ENCODE data around the gene KIAA0586. TPM values are rescaled to one million over a fixed set of nuclear protein-coding genes. Genes with fewer than 3 reads are reported as not detected.
"Not testable (repeated sequence)": the region's sequence is repeated elsewhere in the genome, so short reads cannot be mapped to it uniquely, and the experiment has no call there.

KIAA0586 gene
- total and polyA plus RNA-seq, 2 of the 4 experiments (the other 2 are of a cell fraction) = 9.4 to 36.7 TPM

DNA sequence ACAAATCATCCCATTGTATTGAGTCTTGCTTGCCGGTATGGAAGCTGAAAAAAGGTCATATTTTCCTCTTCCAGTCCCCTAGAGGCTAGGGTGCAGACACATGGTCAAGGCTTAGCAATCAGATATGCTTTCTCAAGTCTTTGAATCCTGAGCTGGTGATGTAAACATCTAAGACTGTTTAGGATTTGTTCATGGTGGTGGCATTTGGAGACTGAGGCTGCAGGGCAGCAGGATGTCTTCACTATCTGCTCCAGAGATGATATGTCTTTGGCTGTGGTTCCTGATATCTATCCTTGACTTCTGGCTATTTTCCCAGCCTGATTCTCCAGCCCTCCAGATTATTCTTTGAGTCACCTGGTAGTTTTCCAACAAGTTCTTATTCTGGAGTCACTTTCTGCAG lies 159.8 kb downstream of the KIAA0586 start:
- Histone ChIP-seq H4K20me1 (ENCODE audit: insufficient read depth, low read length) (no peaks in the 10 kb centered on the region), H2AFZ (replicated peaks; ENCODE audit: low read length, poor library complexity) (no peak overlapping the region), H4K8ac (ENCODE audit: low read depth in 2 of 2, low read length in 2 of 2) (no peak overlapping the region), H2BK120ac (ENCODE audit: low read depth, low read length) (peak overlapping the region; percentile 7; the same call in 1 of the 2 replicates), H2AK9ac (replicated peaks; ENCODE audit: low read depth, low read length, poor library complexity) (no peak overlapping the region), H4K5ac (ENCODE audit: low read depth, low read length) (no peak overlapping the region), H3K9ac (ENCODE audit: low read depth, low read length) (no peak overlapping the region), H2AK5ac (ENCODE audit: low read depth, low read length) (no peak overlapping the region), H2BK20ac (ENCODE audit: low read depth, low read length) (peak overlapping the region; percentile 4), H3K27ac (ENCODE audit: insufficient read depth, low read length) (no peak overlapping the region; the same call in 1 of the 2 replicates), H3K36me3 (ENCODE audit: control insufficient read depth, insufficient read depth, low read length) (no peaks in the 10 kb centered on the region), H3K27me3 (ENCODE audit: control insufficient read depth, insufficient read depth, low read length) (no peaks in the 10 kb centered on the region), H3K18ac (ENCODE audit: low read depth, low read length) (no peak overlapping the region), H3K9me3 (ENCODE audit: control insufficient read depth, insufficient read depth, low read length) (no peaks in the 10 kb centered on the region), H3K56ac (ENCODE audit: extremely low read depth, insufficient read depth, low read length) (no peak overlapping the region), H3K14ac (replicated peaks; ENCODE audit: low read depth, low read length) (no peak overlapping the region), H2BK15ac (ENCODE audit: low read depth, low read length) (no peak overlapping the region), H2BK5ac (ENCODE audit: low read depth, low read length, poor library complexity, severe bottlenecking) (peak overlapping the region; percentile 21), H3K4me3 (ENCODE audit: insufficient read depth, low read depth, low read length) (no peak overlapping the region), H3K4me1 (ENCODE audit: control insufficient read depth, insufficient read depth, low read length) (peaks cover 15% of the 10 kb centered on the region), H3K4ac (ENCODE audit: low read depth, low read length) (no peak overlapping the region), H4K91ac (ENCODE audit: insufficient read depth, low read depth, low read length) (no peak overlapping the region), H3K4me2 (ENCODE audit: low read depth, low read length) (peak overlapping the region; percentile 37; the same call in 1 of the 2 replicates), H3K79me1 (ENCODE audit: low read depth in 1 of 2, low read length in 2 of 2) (no peaks in the 10 kb centered on the region), H3K23ac (ENCODE audit: low read depth, low read length) (no peak overlapping the region), H3K9me1 (ENCODE audit: insufficient read depth, low read length) (peaks cover 14% of the 10 kb centered on the region)
- WGBS, 2 experiments (ENCODE audit: extremely low coverage in 2 of 2, insufficient read length in 1 of 2) = no CpG with 5 or more reads among the region's 1 CpG
- in situ Hi-C loops (cut with MboI; ENCODE audit: low sequenced_read_pairs) (no loop called here), dilution Hi-C loops (cut with HindIII; ENCODE audit: low sequenced_read_pairs, unreplicated experiment) (no loop called here), intact Hi-C loops (cut with micrococcal nuclease) (no loop called here)
- TF ChIP-seq MAFK (IDR thresholded peaks at IDR 0.05; ENCODE audit: low read depth, low read length) (no peak), FOS (IDR thresholded peaks at IDR 0.05; ENCODE audit: low read depth, low read length) (no peak), CEBPB (IDR thresholded peaks at IDR 0.05; ENCODE audit: low read depth, low read length) (peak; percentile 31; the same call in 1 of the 2 replicates), POLR2A (IDR thresholded peaks at IDR 0.05; ENCODE audit: low read depth, low read length) (no peak)
- TF ChIP-seq, protein P1, sequence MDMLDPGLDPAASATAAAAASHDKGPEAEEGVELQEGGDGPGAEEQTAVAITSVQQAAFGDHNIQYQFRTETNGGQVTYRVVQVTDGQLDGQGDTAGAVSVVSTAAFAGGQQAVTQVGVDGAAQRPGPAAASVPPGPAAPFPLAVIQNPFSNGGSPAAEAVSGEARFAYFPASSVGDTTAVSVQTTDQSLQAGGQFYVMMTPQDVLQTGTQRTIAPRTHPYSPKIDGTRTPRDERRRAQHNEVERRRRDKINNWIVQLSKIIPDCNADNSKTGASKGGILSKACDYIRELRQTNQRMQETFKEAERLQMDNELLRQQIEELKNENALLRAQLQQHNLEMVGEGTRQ (IDR thresholded peaks at IDR 0.05; ENCODE audit: low read depth, low read length) = 0 out of 2 replicates have a peak, but pooled peaks have one; percentile 42
- TF ChIP-seq, protein P2, sequence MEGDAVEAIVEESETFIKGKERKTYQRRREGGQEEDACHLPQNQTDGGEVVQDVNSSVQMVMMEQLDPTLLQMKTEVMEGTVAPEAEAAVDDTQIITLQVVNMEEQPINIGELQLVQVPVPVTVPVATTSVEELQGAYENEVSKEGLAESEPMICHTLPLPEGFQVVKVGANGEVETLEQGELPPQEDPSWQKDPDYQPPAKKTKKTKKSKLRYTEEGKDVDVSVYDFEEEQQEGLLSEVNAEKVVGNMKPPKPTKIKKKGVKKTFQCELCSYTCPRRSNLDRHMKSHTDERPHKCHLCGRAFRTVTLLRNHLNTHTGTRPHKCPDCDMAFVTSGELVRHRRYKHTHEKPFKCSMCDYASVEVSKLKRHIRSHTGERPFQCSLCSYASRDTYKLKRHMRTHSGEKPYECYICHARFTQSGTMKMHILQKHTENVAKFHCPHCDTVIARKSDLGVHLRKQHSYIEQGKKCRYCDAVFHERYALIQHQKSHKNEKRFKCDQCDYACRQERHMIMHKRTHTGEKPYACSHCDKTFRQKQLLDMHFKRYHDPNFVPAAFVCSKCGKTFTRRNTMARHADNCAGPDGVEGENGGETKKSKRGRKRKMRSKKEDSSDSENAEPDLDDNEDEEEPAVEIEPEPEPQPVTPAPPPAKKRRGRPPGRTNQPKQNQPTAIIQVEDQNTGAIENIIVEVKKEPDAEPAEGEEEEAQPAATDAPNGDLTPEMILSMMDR (conservative IDR thresholded peaks at IDR 0.05; ENCODE audit: low read depth, low read length) = no peak
- BruUV-seq (replicated peaks) = no TSS peak
- CTCF ChIA-PET = interaction anchor here (0.5 kb wide), 1 partner anchor 632 kb away, joined by 5 read pairs; no protein-coding TSS in a partner anchor
- POLR2A ChIA-PET (ENCODE audit: unreplicated experiment) = no interaction called here
- DNase-seq = peak; percentile 87
- peak; percentile 64 for ATAC-seq (ENCODE audit: low read depth)

DNA sequence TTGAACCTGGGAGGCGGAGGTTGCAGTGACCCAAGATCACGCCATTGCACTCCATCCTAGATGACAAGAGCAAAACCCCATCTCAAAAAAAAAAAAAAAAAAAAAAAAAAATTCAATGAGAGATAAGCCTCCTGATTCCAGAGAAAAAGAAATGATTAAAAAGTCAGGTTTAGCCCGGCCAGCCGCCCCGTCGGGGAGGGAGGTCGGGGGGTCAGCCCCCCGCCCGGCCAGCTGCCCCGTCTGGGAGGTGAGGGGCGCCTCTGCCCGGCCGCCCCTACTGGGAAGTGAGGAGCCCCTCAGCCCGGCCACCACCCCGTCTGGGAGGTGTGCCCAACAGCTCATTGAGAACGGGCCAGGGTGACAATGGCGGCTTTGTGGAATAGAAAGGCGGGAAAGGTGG lies 160.8 kb downstream of the KIAA0586 start:
- POLR2A ChIA-PET (ENCODE audit: unreplicated experiment); H3K18ac ChIP-seq (ENCODE audit: low read depth, low read length); dilution Hi-C loops (cut with HindIII; ENCODE audit: low sequenced_read_pairs, unreplicated experiment); DNase-seq; ATAC-seq (ENCODE audit: low read depth); H3K4ac ChIP-seq (ENCODE audit: low read depth, low read length); H3K27me3 ChIP-seq (ENCODE audit: control insufficient read depth, insufficient read depth, low read length); BruUV-seq (replicated peaks); intact Hi-C loops (cut with micrococcal nuclease); H3K36me3 ChIP-seq (ENCODE audit: control insufficient read depth, insufficient read depth, low read length); H3K27ac ChIP-seq (ENCODE audit: insufficient read depth, low read length); H3K4me2 ChIP-seq (ENCODE audit: low read depth, low read length); H4K5ac ChIP-seq (ENCODE audit: low read depth, low read length); H3K23ac ChIP-seq (ENCODE audit: low read depth, low read length); H3K9me3 ChIP-seq (ENCODE audit: control insufficient read depth, insufficient read depth, low read length); CTCF ChIA-PET; in situ Hi-C loops (cut with MboI; ENCODE audit: low sequenced_read_pairs); H4K20me1 ChIP-seq (ENCODE audit: insufficient read depth, low read length); H2AFZ ChIP-seq (replicated peaks; ENCODE audit: low read length, poor library complexity); H2BK15ac ChIP-seq (ENCODE audit: low read depth, low read length); H2AK9ac ChIP-seq (replicated peaks; ENCODE audit: low read depth, low read length, poor library complexity); H3K9ac ChIP-seq (ENCODE audit: low read depth, low read length); H3K79me1 ChIP-seq (ENCODE audit: low read depth in 1 of 2, low read length in 2 of 2); H3K14ac ChIP-seq (replicated peaks; ENCODE audit: low read depth, low read length); H3K56ac ChIP-seq (ENCODE audit: extremely low read depth, insufficient read depth, low read length); H4K8ac ChIP-seq (ENCODE audit: low read depth in 2 of 2, low read length in 2 of 2); H4K91ac ChIP-seq (ENCODE audit: insufficient read depth, low read depth, low read length); H3K4me3 ChIP-seq (ENCODE audit: insufficient read depth, low read depth, low read length): not testable (repeated sequence)
- Histone ChIP-seq H3K4me1 (ENCODE audit: control insufficient read depth, insufficient read depth, low read length) (peaks cover 15% of the 10 kb centered on the region), H2BK120ac (ENCODE audit: low read depth, low read length) (0 out of 2 replicates have a peak overlapping the region, but pooled peaks have one; percentile 32), H2BK20ac (ENCODE audit: low read depth, low read length) (0 out of 2 replicates have a peak overlapping the region, but pooled peaks have one; percentile 35), H3K9me1 (ENCODE audit: insufficient read depth, low read length) (peaks cover 14% of the 10 kb centered on the region), H2BK5ac (ENCODE audit: low read depth, low read length, poor library complexity, severe bottlenecking) (peak overlapping the region; percentile 52), H2AK5ac (ENCODE audit: low read depth, low read length) (peak overlapping the region; percentile 16; the same call in 1 of the 2 replicates)
- 96% methylated on average over 5 of the region's 18 CpGs; no CpG with 5 or more reads in 1 of the 2 experiments for WGBS, 2 experiments (ENCODE audit: extremely low coverage in 2 of 2, insufficient read length in 1 of 2)

All from IMR-90 (cell line).